Measurements from ENCODE around the gene S100A16.

The S100A16 gene

GRCh38 chr1:153636312-153636711 lies 23.4 kb upstream of the S100A16 start:
- no peak for DNase-seq (ENCODE audit: low read depth)

GRCh38 chr1:153635872-153636271 lies 22.9 kb upstream of the S100A16 start:
- DNase-seq (ENCODE audit: low read depth), result no peak

- DNase-seq (ENCODE audit: low read depth), result peak; percentile 96
Measured at GRCh38 chr1:153633754-153634665, 21.1 kb upstream of the S100A16 start, which contains the start of gene CHTOP. TSS of gene CHTOP (plus strand) at chr1:153634066. CDS start at chr1:153636589, 2,523 bp downstream.

- DNase-seq (ENCODE audit: low read depth), result no peak
Measured at GRCh38 chr1:153633161-153633753, 20.3 kb upstream of the S100A16 start.

DNA sequence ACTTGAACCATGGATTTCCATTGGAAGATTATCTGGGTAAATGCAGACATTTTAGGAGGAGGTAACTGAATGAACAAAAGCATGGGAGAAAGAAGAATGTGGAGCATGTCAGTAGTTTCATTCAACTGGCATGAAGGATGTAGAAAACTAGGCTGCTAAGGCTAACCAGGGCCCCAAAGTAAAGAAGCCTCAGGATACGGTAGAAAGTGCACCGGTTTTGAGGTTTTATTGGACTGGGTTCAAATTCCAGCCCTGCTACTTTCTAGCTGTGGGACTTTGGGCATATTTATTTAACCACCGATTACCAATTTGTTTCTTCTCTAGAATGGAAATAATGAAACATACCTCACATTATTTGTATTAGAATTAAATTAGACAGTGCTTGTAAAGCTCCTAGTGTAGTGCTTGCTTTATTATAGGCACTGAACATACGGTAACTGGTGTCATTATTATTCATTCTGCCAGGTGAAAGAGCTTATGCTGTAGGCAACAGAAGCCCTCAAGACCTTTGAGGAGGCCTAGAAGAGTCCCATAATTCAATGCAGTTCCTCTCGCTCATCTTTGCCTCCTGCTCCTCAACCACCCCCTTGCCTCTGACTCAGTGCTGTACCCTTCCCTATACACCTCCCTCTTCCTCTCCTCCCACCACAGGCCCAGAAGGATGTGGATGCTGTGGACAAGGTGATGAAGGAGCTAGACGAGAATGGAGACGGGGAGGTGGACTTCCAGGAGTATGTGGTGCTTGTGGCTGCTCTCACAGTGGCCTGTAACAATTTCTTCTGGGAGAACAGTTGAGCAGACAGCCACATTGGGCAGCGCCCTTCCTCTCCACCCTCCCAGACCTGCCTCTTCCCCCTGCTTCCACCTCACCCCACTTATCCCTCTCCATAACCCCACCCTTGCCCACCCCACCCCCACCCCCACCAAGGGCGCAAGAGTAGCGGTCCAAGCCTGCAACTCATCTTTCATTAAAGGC lies 18.4 kb upstream of the S100A16 start:
- no peak for DNase-seq (ENCODE audit: low read depth)

- DNase-seq (ENCODE audit: low read depth), result no peak
Measured at GRCh38 chr1:153630384-153630783, 17.4 kb upstream of the S100A16 start.

DNA sequence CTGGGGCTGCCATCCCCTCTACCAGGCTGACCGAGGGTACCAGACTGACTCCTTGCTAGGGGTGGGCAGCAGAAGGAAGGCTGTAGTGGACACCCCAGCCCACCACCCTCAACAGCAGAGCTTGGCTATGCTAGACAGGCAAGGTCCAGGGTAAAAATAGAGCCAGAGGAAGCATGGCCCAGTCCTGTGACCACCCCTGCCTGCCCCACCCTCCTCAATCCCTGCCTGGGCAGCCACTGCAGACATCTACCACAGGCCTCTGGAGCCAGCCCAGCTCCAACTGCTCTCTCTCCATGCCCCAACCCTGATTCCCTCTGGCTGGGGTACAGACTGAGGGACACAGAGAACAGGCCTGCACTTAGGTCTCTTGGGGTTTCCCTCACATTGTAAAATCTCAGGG lies 17.0 kb upstream of the S100A16 start:
- no peak for DNase-seq (ENCODE audit: low read depth)

DNA sequence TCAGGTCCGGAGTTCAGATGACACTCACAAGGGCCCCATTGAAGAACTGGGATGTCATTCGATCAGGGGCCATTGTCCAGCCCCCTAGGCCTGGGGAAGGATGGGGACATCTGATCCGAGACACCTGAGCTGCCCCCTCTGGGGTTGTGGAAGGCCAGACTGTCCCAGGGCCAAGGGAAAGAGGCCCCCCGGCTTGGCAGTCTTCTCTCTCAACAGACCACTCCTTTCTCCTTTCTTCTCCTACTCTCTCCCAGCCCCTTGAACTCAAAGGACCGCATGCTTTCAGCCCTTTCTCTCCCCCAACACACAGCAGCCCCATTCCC lies 16.4 kb upstream of the S100A16 start:
- DNase-seq (ENCODE audit: low read depth), result no peak

DNA sequence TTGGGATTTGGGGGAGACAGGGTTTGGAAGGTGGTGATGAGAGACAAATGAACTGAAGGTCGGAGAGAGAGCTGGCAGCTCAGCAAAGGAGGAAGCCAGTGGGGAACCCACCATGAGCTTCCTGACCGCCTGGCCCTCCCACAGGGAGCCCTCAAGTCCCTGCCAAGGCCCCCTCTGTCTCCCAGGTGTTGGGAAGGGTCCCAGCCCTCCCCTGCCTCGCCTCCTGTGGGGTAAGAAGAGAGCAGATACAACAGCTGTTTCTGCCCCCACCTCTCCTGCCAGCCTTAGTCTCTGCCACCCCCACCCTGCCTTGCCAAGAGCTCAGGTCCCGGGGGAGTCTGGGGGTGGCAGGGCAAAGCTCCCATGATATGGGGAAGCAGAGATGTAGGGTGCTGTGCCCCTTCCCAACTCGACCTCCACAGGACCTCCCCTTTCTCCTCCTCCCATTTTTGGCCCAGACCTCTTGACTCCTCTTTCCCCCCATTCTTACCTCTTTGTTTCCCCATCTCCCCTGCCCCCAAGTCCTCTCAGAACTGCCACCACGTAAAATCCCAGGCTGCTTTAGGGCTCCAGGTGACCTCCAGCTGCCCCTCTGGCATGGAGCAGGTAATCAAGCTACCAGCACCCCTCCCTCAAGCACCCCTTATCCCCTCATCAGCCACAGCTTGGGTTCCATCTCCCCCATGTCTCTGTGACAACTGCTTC lies 15.9 kb upstream of the S100A16 start:
- DNase-seq (ENCODE audit: low read depth), result no peak

DNA sequence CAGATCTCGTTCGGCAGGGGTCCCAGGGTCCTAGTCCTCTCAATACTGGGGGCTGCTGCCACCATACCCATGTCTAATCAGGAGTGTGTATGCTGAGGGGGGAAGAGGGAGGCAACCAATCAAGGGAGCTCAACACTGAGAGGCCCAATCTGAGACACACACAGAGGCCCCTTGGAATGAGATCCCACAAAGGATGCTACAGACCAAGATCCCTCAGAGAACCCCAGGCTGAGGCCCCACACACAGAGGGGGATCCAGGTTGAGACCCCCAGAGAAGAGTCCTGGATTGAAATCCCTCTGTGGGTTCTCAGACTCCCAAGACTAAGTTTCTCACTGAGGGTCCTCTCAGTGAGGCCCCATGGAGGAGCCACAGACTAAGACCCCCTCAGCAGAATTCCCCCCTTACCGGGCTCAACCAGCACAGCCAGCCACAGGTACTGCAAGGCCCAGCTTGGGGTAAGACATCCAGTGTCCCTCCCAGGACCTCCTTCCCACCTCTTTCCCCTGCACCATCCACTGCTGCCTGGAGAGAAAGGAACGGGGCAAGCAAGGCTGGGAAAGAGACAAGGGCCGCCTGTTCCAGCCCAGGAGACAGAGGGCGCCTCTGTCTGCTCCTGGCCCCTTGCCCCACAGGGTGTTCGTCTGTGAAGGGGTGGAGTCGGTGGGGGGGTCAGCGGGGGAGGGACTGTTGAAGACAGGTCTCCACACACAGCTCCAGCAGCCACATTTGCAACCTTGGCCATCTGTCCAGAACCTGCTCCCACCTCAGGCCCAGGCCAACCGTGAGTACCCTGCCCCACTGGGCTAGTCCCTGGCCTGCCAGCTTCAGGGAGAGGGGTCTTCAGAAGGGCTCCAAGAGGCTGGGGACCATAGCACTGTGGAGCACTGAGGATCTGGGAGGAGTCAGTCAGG lies 15.0 kb upstream of the S100A16 start, which contains the start of gene S100A1:
S100A1 (plus strand) TSS at position 720 of the 912 bp plus-strand sequence. CDS start 2,088 bp downstream, outside the sequence.
- no peak for DNase-seq (ENCODE audit: low read depth)

GRCh38 chr1:153626904-153627714 lies 14.2 kb upstream of the S100A16 start, which contains the start of gene S100A13:
TSS of gene S100A13 (minus strand) at chr1:153627505. CDS start at chr1:153626472, 1,033 bp downstream.
- DNase-seq (ENCODE audit: low read depth), result peak; percentile 92

- DNase-seq (ENCODE audit: low read depth), result no peak
Measured at GRCh38 chr1:153626477-153626903, 13.6 kb upstream of the S100A16 start.

DNA sequence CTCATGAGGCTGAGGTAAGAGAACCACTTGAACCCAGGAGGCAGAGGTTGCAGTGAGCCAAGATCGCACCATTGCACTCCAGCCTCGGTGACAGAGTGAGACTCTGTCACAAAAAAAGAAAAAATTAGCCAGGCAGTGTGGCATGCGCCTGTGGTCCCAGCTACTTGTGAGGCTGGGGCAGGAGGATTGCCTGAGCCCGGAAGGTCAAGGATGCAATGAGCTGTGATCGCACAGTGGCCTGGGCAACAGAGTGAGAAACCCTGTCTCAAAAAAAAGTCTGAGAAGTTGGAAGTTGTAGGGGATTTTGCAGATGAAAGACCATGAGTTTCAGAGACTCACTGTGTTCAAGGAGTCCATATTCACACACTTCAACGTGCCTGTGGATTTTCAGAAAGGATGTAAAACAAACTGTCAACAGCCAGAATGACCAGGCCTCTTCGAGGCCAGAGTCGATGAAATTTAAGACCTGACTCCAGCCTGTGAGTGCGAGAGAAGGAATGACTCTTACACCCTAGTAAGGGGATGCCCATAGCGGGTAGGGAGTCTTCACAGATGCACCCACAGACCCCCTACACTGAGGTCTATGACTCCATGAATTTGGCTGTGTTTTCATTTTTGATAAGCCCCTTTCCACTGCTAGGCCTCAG lies 12.2 kb upstream of the S100A16 start:
- no peak for DNase-seq (ENCODE audit: low read depth)

- no peak for DNase-seq (ENCODE audit: low read depth)
Measured at GRCh38 chr1:153623101-153623500, 10.2 kb upstream of the S100A16 start.

- DNase-seq (ENCODE audit: low read depth), result no peak
Measured at GRCh38 chr1:153619171-153619570, 6.2 kb upstream of the S100A16 start.

DNA sequence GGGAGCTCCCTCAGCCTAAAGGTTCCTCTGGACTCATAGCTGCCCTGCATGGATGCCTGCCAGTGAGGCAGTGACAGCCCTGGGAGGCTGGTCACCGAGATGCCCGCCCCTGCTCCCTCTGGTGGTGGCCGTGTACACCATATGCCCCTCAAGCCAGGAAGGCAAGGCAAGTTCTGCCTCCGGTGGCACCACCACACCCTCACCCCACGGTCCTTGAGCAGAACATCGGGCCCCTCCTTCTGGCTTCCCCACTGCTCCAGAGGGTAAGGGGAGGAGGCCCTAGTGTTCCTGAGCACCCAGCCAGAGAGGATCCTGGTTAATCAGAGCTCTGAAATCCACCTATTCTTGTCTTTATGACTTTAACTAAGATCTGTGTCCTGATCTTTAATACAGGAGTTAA lies 4.7 kb upstream of the S100A16 start:
- DNase-seq (ENCODE audit: low read depth), result no peak

- no peak for DNase-seq (ENCODE audit: low read depth)
Measured at GRCh38 chr1:153616917-153617311, 4.0 kb upstream of the S100A16 start.

DNA sequence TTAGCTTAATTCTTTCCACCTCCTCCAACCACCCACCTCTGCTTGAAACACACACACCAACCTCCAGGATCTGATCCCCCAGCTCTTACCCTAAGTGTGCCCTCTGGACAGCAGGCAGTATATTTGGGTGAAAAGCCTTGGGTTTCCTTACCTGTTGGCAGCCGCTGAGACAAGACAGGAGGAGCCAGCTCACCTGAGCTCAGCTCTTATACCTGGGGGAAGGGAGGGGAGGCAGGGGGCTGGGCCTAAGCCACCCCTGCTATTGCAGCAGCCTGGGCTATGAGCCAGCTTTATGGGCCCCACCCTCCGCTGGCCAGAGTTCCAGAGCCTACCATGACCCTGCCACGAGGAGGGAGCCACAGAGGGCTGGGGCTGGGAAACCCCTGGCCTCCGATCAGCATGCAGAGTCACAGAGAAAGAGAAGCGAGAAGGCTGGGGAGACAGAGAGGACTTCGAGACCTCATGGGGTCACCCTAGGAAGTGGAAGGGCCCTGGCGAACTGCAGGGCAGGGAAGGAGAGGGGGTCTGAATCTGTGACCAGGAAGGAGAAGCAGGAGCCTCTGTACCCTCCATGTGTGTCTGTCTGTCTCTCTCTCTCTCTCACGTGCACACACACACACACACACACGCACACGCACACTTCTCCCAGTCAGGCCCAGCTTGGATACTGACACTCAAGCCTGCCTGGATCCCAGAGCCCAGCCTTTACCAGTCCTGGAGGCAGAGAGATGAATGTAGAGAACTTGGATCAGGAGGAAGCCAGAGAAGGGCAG lies 3.4 kb upstream of the S100A16 start, which contains the start of gene S100A14:
S100A14 (minus strand) TSS at position 182 of the 773 bp plus-strand sequence. CDS start 467 bp downstream, outside the sequence.
- DNase-seq (ENCODE audit: low read depth), result no peak
